ENCODE measurements around the gene SUN2. TPM values are rescaled to one million over a fixed set of nuclear protein-coding genes. Genes with fewer than 3 reads are reported as not detected.

SUN2 gene
- polyA plus RNA-seq, 1 donor from 2014 or later, result 172 TPM

DNA sequence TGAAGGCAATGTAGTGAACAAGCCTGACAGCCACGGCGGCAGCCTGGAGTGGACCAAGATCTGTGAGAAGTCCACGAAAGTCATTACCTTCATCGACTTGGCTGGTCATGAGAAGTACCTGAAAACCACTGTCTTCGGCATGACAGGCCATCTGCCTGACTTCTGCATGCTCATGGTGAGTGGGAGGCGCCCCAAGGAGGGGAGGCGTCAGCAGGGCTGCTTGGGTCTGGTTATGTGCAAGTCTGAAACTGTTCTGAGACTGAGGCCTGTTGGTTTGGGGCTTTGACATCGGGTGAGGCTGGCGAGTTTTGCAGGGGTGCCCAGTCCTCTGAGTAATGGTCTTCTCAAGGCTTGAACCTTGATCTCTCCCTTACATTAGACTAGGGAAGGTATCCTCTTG, 39.0 kb downstream of the SUN2 start:
- Histone ChIP-seq H3K36me3 (ENCODE audit: insufficient read depth, low read length) (no peaks in the 10 kb centered on the region), H3K9me2 (ENCODE audit: insufficient read depth, low read length) (no peaks in the 10 kb centered on the region), H3K9me3 (ENCODE audit: low read length) (no peaks in the 10 kb centered on the region), H3K79me2 (replicated peaks; ENCODE audit: insufficient read depth, low read length) (peaks cover 29% of the 10 kb centered on the region), H2AFZ (ENCODE audit: low read depth, low read length) (no peak overlapping the region), H3K27ac (ENCODE audit: low read length) (no peak overlapping the region), H3K4me3 (ENCODE audit: low read length) (no peak overlapping the region), H3K4me2 (ENCODE audit: low read length) (no peak overlapping the region), H3K27me3 (ENCODE audit: insufficient read depth, low read depth, low read length) (no peaks in the 10 kb centered on the region), H3F3A (ENCODE audit: insufficient read depth, low read length, poor library complexity, severe bottlenecking) (no peaks in the 10 kb centered on the region), H3K9ac (ENCODE audit: low read length) (no peak overlapping the region), H4K20me1 (ENCODE audit: insufficient read depth) (no peaks in the 10 kb centered on the region)
- TF ChIP-seq EP300 (conservative IDR thresholded peaks at IDR 0.05; ENCODE audit: poor library complexity, severe bottlenecking), result no peak
- no peak for TF ChIP-seq MXI1 (conservative IDR thresholded peaks at IDR 0.05; ENCODE audit: poor library complexity, severe bottlenecking)
- TF ChIP-seq, protein P1, sequence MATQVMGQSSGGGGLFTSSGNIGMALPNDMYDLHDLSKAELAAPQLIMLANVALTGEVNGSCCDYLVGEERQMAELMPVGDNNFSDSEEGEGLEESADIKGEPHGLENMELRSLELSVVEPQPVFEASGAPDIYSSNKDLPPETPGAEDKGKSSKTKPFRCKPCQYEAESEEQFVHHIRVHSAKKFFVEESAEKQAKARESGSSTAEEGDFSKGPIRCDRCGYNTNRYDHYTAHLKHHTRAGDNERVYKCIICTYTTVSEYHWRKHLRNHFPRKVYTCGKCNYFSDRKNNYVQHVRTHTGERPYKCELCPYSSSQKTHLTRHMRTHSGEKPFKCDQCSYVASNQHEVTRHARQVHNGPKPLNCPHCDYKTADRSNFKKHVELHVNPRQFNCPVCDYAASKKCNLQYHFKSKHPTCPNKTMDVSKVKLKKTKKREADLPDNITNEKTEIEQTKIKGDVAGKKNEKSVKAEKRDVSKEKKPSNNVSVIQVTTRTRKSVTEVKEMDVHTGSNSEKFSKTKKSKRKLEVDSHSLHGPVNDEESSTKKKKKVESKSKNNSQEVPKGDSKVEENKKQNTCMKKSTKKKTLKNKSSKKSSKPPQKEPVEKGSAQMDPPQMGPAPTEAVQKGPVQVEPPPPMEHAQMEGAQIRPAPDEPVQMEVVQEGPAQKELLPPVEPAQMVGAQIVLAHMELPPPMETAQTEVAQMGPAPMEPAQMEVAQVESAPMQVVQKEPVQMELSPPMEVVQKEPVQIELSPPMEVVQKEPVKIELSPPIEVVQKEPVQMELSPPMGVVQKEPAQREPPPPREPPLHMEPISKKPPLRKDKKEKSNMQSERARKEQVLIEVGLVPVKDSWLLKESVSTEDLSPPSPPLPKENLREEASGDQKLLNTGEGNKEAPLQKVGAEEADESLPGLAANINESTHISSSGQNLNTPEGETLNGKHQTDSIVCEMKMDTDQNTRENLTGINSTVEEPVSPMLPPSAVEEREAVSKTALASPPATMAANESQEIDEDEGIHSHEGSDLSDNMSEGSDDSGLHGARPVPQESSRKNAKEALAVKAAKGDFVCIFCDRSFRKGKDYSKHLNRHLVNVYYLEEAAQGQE (IDR thresholded peaks at IDR 0.05; ENCODE audit: borderline replicate concordance), result no peak
- TF ChIP-seq EZH2 (IDR thresholded peaks at IDR 0.05; ENCODE audit: borderline replicate concordance, insufficient read depth, low read length, poor library complexity, severe bottlenecking), result no peak
- no peak for TF ChIP-seq SMC3 (conservative IDR thresholded peaks at IDR 0.05; ENCODE audit: poor library complexity)
- TF ChIP-seq RAD21 (conservative IDR thresholded peaks at IDR 0.05), result no peak

DNA sequence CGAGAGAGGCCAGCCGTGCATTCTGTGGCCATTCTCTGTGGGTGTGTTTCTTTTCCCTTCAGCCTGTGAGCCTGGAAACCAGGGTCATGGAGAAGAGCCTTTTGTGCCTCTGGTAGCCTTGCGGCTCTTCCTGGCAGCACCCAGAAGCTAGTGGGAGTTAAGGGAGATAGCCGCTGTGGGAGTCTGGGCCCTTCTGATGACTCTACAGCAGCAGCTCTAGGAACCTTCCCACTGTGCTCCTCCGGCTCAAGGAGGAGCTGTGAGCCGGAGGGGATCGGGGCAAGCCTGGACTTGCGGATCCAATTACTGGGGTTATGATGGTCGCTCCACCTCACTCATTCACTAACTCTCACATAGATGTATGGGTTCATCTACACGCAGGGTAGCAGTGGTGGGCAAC, 39.5 kb downstream of the SUN2 start:
- H3K36me3 ChIP-seq (ENCODE audit: insufficient read depth, low read length), result no peaks in the 10 kb centered on the region
- no peaks in the 10 kb centered on the region for H4K20me1 ChIP-seq (ENCODE audit: insufficient read depth)
- H3F3A ChIP-seq (ENCODE audit: insufficient read depth, low read length, poor library complexity, severe bottlenecking), result no peaks in the 10 kb centered on the region
- H3K27me3 ChIP-seq (ENCODE audit: insufficient read depth, low read depth, low read length), result no peaks in the 10 kb centered on the region
- no peaks in the 10 kb centered on the region for H3K9me2 ChIP-seq (ENCODE audit: insufficient read depth, low read length)
- H3K9me3 ChIP-seq (ENCODE audit: low read length), result no peaks in the 10 kb centered on the region
- H2AFZ ChIP-seq (ENCODE audit: low read depth, low read length), result no peak overlapping the region
- no peak overlapping the region for H3K4me3 ChIP-seq (ENCODE audit: low read length)
- TF ChIP-seq MXI1 (conservative IDR thresholded peaks at IDR 0.05; ENCODE audit: poor library complexity, severe bottlenecking), result no peak
- TF ChIP-seq SMC3 (conservative IDR thresholded peaks at IDR 0.05; ENCODE audit: poor library complexity), result no peak
- TF ChIP-seq, protein P1 (IDR thresholded peaks at IDR 0.05; ENCODE audit: borderline replicate concordance), result no peak
- no peak for TF ChIP-seq TAF1 (IDR thresholded peaks at IDR 0.05; ENCODE audit: low read depth)
- no peak for TF ChIP-seq POLR2AphosphoS5 (IDR thresholded peaks at IDR 0.05)
- no peak for TF ChIP-seq EZH2 (IDR thresholded peaks at IDR 0.05; ENCODE audit: borderline replicate concordance, insufficient read depth, low read length, poor library complexity, severe bottlenecking)
- TF ChIP-seq, protein P2, sequence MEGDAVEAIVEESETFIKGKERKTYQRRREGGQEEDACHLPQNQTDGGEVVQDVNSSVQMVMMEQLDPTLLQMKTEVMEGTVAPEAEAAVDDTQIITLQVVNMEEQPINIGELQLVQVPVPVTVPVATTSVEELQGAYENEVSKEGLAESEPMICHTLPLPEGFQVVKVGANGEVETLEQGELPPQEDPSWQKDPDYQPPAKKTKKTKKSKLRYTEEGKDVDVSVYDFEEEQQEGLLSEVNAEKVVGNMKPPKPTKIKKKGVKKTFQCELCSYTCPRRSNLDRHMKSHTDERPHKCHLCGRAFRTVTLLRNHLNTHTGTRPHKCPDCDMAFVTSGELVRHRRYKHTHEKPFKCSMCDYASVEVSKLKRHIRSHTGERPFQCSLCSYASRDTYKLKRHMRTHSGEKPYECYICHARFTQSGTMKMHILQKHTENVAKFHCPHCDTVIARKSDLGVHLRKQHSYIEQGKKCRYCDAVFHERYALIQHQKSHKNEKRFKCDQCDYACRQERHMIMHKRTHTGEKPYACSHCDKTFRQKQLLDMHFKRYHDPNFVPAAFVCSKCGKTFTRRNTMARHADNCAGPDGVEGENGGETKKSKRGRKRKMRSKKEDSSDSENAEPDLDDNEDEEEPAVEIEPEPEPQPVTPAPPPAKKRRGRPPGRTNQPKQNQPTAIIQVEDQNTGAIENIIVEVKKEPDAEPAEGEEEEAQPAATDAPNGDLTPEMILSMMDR (IDR thresholded peaks at IDR 0.05; ENCODE audit: poor library complexity, severe bottlenecking), result no peak
- no peak for TF ChIP-seq EP300 (conservative IDR thresholded peaks at IDR 0.05; ENCODE audit: poor library complexity, severe bottlenecking)
- TF ChIP-seq RAD21 (conservative IDR thresholded peaks at IDR 0.05), result no peak
- peaks cover 34% of the 10 kb centered on the region for H3K79me2 ChIP-seq (replicated peaks; ENCODE audit: insufficient read depth, low read length)
- no peak overlapping the region for H3K9ac ChIP-seq (ENCODE audit: low read length)
- no peak overlapping the region for H3K27ac ChIP-seq (ENCODE audit: low read length)
- H3K4me2 ChIP-seq (ENCODE audit: low read length), result no peak overlapping the region

Data from neural cell (in vitro differentiated cells).